HepG2 (cell line): ENCODE data around the gene MBLAC1. TPM values are rescaled to one million over a fixed set of nuclear protein-coding genes. Genes with fewer than 3 reads are reported as not detected.

Experiments
- ATAC-seq: fragments of 200-7000 bp; cut with Tn5 transposase; 3 replicates; pipeline ENCODE4 v1.9.1; 2020; ENCODE audit warnings: mild to moderate bottlenecking, moderate library complexity
- BruUV-seq: library from RNA; stranded (reverse); fragments of 400-500 nt; replicated peaks from 2 replicates; lab custom pipeline; 2021; lab: Mats Ljungman, UMichigan
- CTCF ChIA-PET: fragments of 300-600 bp; formaldehyde crosslinking; extraction: SDS; loops from one replicate; lab custom pipeline; 2021; ENCODE audit warnings: low total read pairs, inconsistent platforms, low intra/inter-chr PET ratio; lab: Yijun Ruan, JAX
- POLR2A ChIA-PET: fragments of 350-600 bp; sonication (Branson Sonifier 250); formaldehyde crosslinking; loops from one replicate; lab custom pipeline; 2020; ENCODE audit warnings: antibody characterized with exemption, inconsistent platforms; lab: Yijun Ruan, JAX
- DNase-seq: peaks from one replicate; pipeline ENCODE4 v3.0.0-alpha.2; 2015; ENCODE audit warnings: low spot score
- FAIRE-seq: peaks from 3 replicates; lab custom pipeline; 2011; peaks lifted over from hg19 to GRCh38; lab: Jason Lieb, UNC
- H2AFZ ChIP-seq: one replicate; pipeline ENCODE4 v1.6.1; 2011; ENCODE audit warnings: low read length, inconsistent platforms
- H3K27ac ChIP-seq: fragments of 300-600 bp; 3 replicates; pipeline ENCODE4 v1.8.0; 2011; ENCODE audit warnings: mixed run types, mild to moderate bottlenecking, mixed read lengths, low read length, inconsistent platforms; ENCODE audit not compliant: insufficient read depth; ENCODE audit errors: extremely low read length
- H3K27me3 ChIP-seq, 2 experiments: fragments of 200-600 bp in 1 of 2; 2 replicates in 1 of 2; 3 replicates in 1 of 2; pipeline versions ENCODE4 v1.6.0 to v1.8.0; 2011; ENCODE audit warnings: low read length in 2 of 2, mild to moderate bottlenecking in 2 of 2, moderate library complexity in 2 of 2, inconsistent platforms in 1 of 2; ENCODE audit not compliant: insufficient read depth in 2 of 2, control insufficient read depth in 1 of 2
- H3K36me3 ChIP-seq, 2 experiments: fragments of 200-600 bp in 1 of 2; replicated peaks in 1 of 2; 2 replicates in 1 of 2; 3 replicates in 1 of 2; pipeline versions ENCODE4 v1.5.1 to v1.8.0; 2011; ENCODE audit warnings: low read length in 2 of 2, inconsistent platforms in 1 of 2; ENCODE audit not compliant: insufficient read depth in 2 of 2, control insufficient read depth in 1 of 2
- H3K4me1 ChIP-seq: 2 replicates; pipeline ENCODE4 v1.5.1; 2012; ENCODE audit warnings: low read length, inconsistent platforms; ENCODE audit not compliant: insufficient read depth
- H3K4me2 ChIP-seq: 2 replicates; pipeline ENCODE4 v1.6.0; 2011; ENCODE audit warnings: low read depth, low read length, inconsistent platforms
- H3K4me3 ChIP-seq, 3 experiments: fragments of 200-600 bp in 1 of 3; sonication (generic), shearing (Covaris generic) in 1 of 3; replicated peaks in 1 of 3; 2 replicates each; pipeline ENCODE4 v1.5.1; 2011 to 2016; ENCODE audit warnings: low read length in 3 of 3, inconsistent platforms in 2 of 3, low read depth in 2 of 3, mild to moderate bottlenecking in 2 of 3, control low read depth in 1 of 3, mixed read lengths in 1 of 3; ENCODE audit not compliant: insufficient read depth in 1 of 3
- H3K79me2 ChIP-seq: one replicate; pipeline ENCODE4 v1.6.1; 2011; ENCODE audit warnings: low read length, inconsistent platforms; ENCODE audit not compliant: insufficient read depth
- H3K9ac ChIP-seq: 2 replicates; pipeline ENCODE4 v1.6.0; 2011; ENCODE audit warnings: mild to moderate bottlenecking, low read depth, low read length, inconsistent platforms; ENCODE audit not compliant: insufficient read depth
- H3K9me3 ChIP-seq: 2 replicates; pipeline ENCODE4 v1.5.1; 2012; ENCODE audit warnings: mild to moderate bottlenecking, low read length
- H4K20me1 ChIP-seq: 2 replicates; pipeline ENCODE4 v1.6.0; 2011; ENCODE audit warnings: inconsistent platforms, mild to moderate bottlenecking, low read length, moderate library complexity; ENCODE audit not compliant: insufficient read depth
- ATM ChIP-seq: fragments of 450-650 bp; IDR thresholded peaks from 2 replicates; pipeline ENCODE4 v1.7.1; 2017; ENCODE audit warnings: mild to moderate bottlenecking, borderline replicate concordance
- BORCS8-MEF2B ChIP-seq: sonication (generic); formaldehyde crosslinking; IDR thresholded peaks from 2 replicates; pipeline ENCODE4 v1.8.0; 2022; ENCODE audit warnings: mild to moderate bottlenecking, missing genetic modification reagents
- CC2D1A ChIP-seq: sonication (generic); formaldehyde crosslinking; IDR thresholded peaks from 2 replicates; pipeline ENCODE4 v1.8.1; 2023; ENCODE audit warnings: mild to moderate bottlenecking, missing genetic modification reagents
- HCFC1 ChIP-seq: fragments of 150-350 bp; IDR thresholded peaks from 2 replicates; pipeline ENCODE4 v1.6.1; 2014; ENCODE audit warnings: low read depth, low read length
- HES4 ChIP-seq: sonication (generic); formaldehyde crosslinking; IDR thresholded peaks from 2 replicates; pipeline ENCODE4 v1.9.0; 2021; ENCODE audit warnings: mild to moderate bottlenecking, missing genetic modification reagents, borderline replicate concordance
- MXD4 ChIP-seq: IDR thresholded peaks from 2 replicates; pipeline ENCODE4 v1.6.1; 2016; ENCODE audit warnings: mild to moderate bottlenecking, missing biosample characterization, missing genetic modification reagents
- MYPOP ChIP-seq: sonication (generic); formaldehyde crosslinking; IDR thresholded peaks from 2 replicates; pipeline ENCODE4 v1.8.1; 2023; ENCODE audit warnings: mild to moderate bottlenecking, moderate library complexity, missing genetic modification reagents
- NFYC ChIP-seq: IDR thresholded peaks from 2 replicates; pipeline ENCODE4 v1.6.1; 2016; ENCODE audit warnings: missing genetic modification reagents, missing compliant biosample characterization
- ONECUT2 ChIP-seq: sonication (generic); formaldehyde crosslinking; IDR thresholded peaks from 2 replicates; pipeline ENCODE4 v1.4.0; 2020; ENCODE audit warnings: missing genetic modification reagents
- SMAD9 ChIP-seq: sonication (generic); formaldehyde crosslinking; IDR thresholded peaks from 2 replicates; pipeline ENCODE4 v1.5.1; 2020; ENCODE audit warnings: mild to moderate bottlenecking, missing genetic modification reagents
- TBX2 ChIP-seq: sonication (generic); formaldehyde crosslinking; IDR thresholded peaks from 2 replicates; pipeline ENCODE4 v1.5.0; 2020; ENCODE audit warnings: missing genetic modification reagents, mild to moderate bottlenecking, borderline replicate concordance
- ZFP82 ChIP-seq: sonication (generic); formaldehyde crosslinking; IDR thresholded peaks from 2 replicates; pipeline ENCODE4 v1.5.1; 2020; ENCODE audit warnings: mild to moderate bottlenecking, missing genetic modification reagents, borderline replicate concordance
- ZMYM4 ChIP-seq: sonication (generic); formaldehyde crosslinking; IDR thresholded peaks from 2 replicates; pipeline ENCODE4 v1.8.1; 2023; ENCODE audit warnings: mild to moderate bottlenecking, missing genetic modification reagents
- ZNF18 ChIP-seq: sonication (generic); formaldehyde crosslinking; IDR thresholded peaks from 2 replicates; pipeline ENCODE4 v1.8.0; 2022; ENCODE audit warnings: mild to moderate bottlenecking, missing genetic modification reagents; ENCODE audit not compliant: insufficient replicate concordance
- ZNF362 ChIP-seq: sonication (generic); formaldehyde crosslinking; IDR thresholded peaks from 2 replicates; pipeline ENCODE4 v1.4.0; 2020; ENCODE audit warnings: missing genetic modification reagents, mild to moderate bottlenecking, borderline replicate concordance
- ZNF720 ChIP-seq: sonication (generic); formaldehyde crosslinking; IDR thresholded peaks from 2 replicates; pipeline ENCODE4 v1.4.0; 2020; ENCODE audit warnings: missing genetic modification reagents
- ZNF770 ChIP-seq: sonication (generic); formaldehyde crosslinking; IDR thresholded peaks from 2 replicates; pipeline ENCODE4 v1.5.0; 2020; ENCODE audit warnings: mild to moderate bottlenecking, missing genetic modification reagents
- ZSCAN29 ChIP-seq: sonication (generic); formaldehyde crosslinking; conservative IDR thresholded peaks from 2 replicates; pipeline ENCODE4 v1.4.0; 2020; ENCODE audit warnings: mild to moderate bottlenecking, missing genetic modification reagents
- WGBS: methylation state at CpG from one replicate; pipeline ENCODE4 v1.1.6; 2017; ENCODE audit warnings: low lambda C conversion rate; 5-methylcytosine and 5-hydroxymethylcytosine counted together
- in situ Hi-C: cut with HindIII; loops from 2 replicates; pipeline ENCODE4 v1.10.0; 2017; ENCODE audit warnings: low pct_unique_long_range_greater_than_20kb; ENCODE audit not compliant: extremely low pct_ligation_motif_present
- intact Hi-C: fragments of 100-400 bp; cut with micrococcal nuclease; formaldehyde crosslinking; loops from one replicate; pipeline ENCODE4 v1.10.0; 2022; ENCODE audit not compliant: unreplicated experiment
- polyA plus RNA-seq, 8 experiments: library from polyadenylated mRNA; depleted of rRNA in 3 of 8; stranded (reverse) in 7 of 8; unstranded in 1 of 8; fragments of >200 nt; fragmentation: Illumina TruSeq in 4 of 8; extraction: Trizol in 4 of 8; gene quantifications; 2 replicates each; pipeline versions ENCODE4 v1.2.1 to v1.2.3, GENCODE V29; 2011 to 2016; ENCODE audit warnings: low read depth in 4 of 8, missing spikeins in 1 of 8, mixed read lengths in 1 of 8; ENCODE audit not compliant: insufficient read depth in 1 of 8
- total RNA-seq, 5 experiments: library from RNA; depleted of rRNA; stranded (reverse); fragments of >200 nt; fragmentation: Illumina TruSeq; extraction: Trizol; gene quantifications; 2 replicates each; pipeline ENCODE4 v1.2.3, GENCODE V29; 2016; ENCODE audit warnings: low read depth in 1 of 5

The MBLAC1 gene
- total and polyA plus RNA-seq, 2 of the 13 experiments (the other 11 are each of a cell fraction or from before 2014, with no cell fraction given), result 0.79 to 2.1 TPM

- no peak for TF ChIP-seq ATM
- no peak for TF ChIP-seq NFYC (CRISPR knock-in tag)
- TF ChIP-seq ZNF362 (CRISPR knock-in tag), result no peak
- TF ChIP-seq ZFP82 (CRISPR knock-in tag), result no peak
- no peak for TF ChIP-seq ZSCAN29 (CRISPR knock-in tag)
- TF ChIP-seq HES4, result no peak
- no peak for TF ChIP-seq TBX2 (CRISPR knock-in tag)
Measured at GRCh38 chr7:100077205-100077604, 49.6 kb upstream of the MBLAC1 start (continued).

GRCh38 chr7:100079024-100079560 lies 47.7 kb upstream of the MBLAC1 start:
- H3K27ac ChIP-seq, result peak overlapping the region; percentile 96
- 8% methylated on average over 7 of the region's 7 CpGs for WGBS
- intact Hi-C loops (no loop called here), in situ Hi-C loops (no loop called here)
- H4K20me1 ChIP-seq, result peaks cover 36% of the 10 kb centered on the region
- no peaks in the 10 kb centered on the region; a peak in 1 of 5 replicates for H3K27me3 ChIP-seq
- ChIA-PET CTCF (no interaction called here), POLR2A (interaction anchor here (0.9 to 2.3 kb wide), 14 partner anchors 10 to 160 kb away, joined by 3 to 13 read pairs (median 4); partner anchors contain the start of genes AP4M1, GJC3, MBLAC1 and MCM7)
- peak overlapping the region; percentile 91 to 99 (median 92); a peak in 5 of 6 replicates for H3K4me3 ChIP-seq
- H3K79me2 ChIP-seq, result peaks cover 63% of the 10 kb centered on the region
- FAIRE-seq, result peak; percentile 97
- H3K9ac ChIP-seq, result peak overlapping the region; percentile 99
- H3K4me2 ChIP-seq, result peak overlapping the region; percentile 97
- BruUV-seq, result no TSS peak
- H3K36me3 ChIP-seq, result peaks cover 15 to 36% of the 10 kb centered on the region in 2 experiments
- peak; percentile 96 for DNase-seq
- H3K4me1 ChIP-seq, result peaks cover 49% of the 10 kb centered on the region
- no peaks in the 10 kb centered on the region for H3K9me3 ChIP-seq
- peak; percentile 73 for ATAC-seq
- no peak overlapping the region for H2AFZ ChIP-seq
- TF ChIP-seq MYPOP (no peak), ONECUT2 (CRISPR knock-in tag) (no peak), BORCS8-MEF2B (no peak), HCFC1 (no peak), ZNF770 (CRISPR knock-in tag) (no peak), CC2D1A (CRISPR knock-in tag) (no peak), SMAD9 (CRISPR knock-in tag) (no peak), ZMYM4 (CRISPR knock-in tag) (peak; percentile 38; the same call in 1 of the 2 replicates), MXD4 (CRISPR knock-in tag) (no peak), ZNF18 (CRISPR knock-in tag) (no peak), ZNF720 (no peak)
